HepG2 (cell line): ENCODE measurements around the gene ZSWIM6. TPM values are rescaled to one million over a fixed set of nuclear protein-coding genes. Genes with fewer than 3 reads are reported as not detected.

Experiments used
- ATAC-seq: fragments of 200-7000 bp; cut with Tn5 transposase; 3 replicates; pipeline ENCODE4 v1.9.1; 2020; ENCODE audit warnings: mild to moderate bottlenecking, moderate library complexity
- BruUV-seq: library from RNA; stranded (reverse); fragments of 400-500 nt; replicated peaks from 2 replicates; lab custom pipeline; 2021; lab: Mats Ljungman, UMichigan
- CTCF ChIA-PET: fragments of 300-600 bp; formaldehyde crosslinking; extraction: SDS; loops from one replicate; lab custom pipeline; 2021; ENCODE audit warnings: low total read pairs, inconsistent platforms, low intra/inter-chr PET ratio; lab: Yijun Ruan, JAX
- POLR2A ChIA-PET: fragments of 350-600 bp; sonication (Branson Sonifier 250); formaldehyde crosslinking; loops from one replicate; lab custom pipeline; 2020; ENCODE audit warnings: antibody characterized with exemption, inconsistent platforms; lab: Yijun Ruan, JAX
- DNase-seq: peaks from one replicate; pipeline ENCODE4 v3.0.0-alpha.2; 2015; ENCODE audit warnings: low spot score
- FAIRE-seq: peaks from 3 replicates; lab custom pipeline; 2011; peaks lifted over from hg19 to GRCh38; lab: Jason Lieb, UNC
- H2AFZ ChIP-seq: one replicate; pipeline ENCODE4 v1.6.1; 2011; ENCODE audit warnings: low read length, inconsistent platforms
- H3K27ac ChIP-seq: fragments of 300-600 bp; 3 replicates; pipeline ENCODE4 v1.8.0; 2011; ENCODE audit warnings: mixed run types, mild to moderate bottlenecking, mixed read lengths, low read length, inconsistent platforms; ENCODE audit not compliant: insufficient read depth; ENCODE audit errors: extremely low read length
- H3K27me3 ChIP-seq, 2 experiments: fragments of 200-600 bp in 1 of 2; 2 replicates in 1 of 2; 3 replicates in 1 of 2; pipeline versions ENCODE4 v1.6.0 to v1.8.0; 2011; ENCODE audit warnings: low read length in 2 of 2, mild to moderate bottlenecking in 2 of 2, moderate library complexity in 2 of 2, inconsistent platforms in 1 of 2; ENCODE audit not compliant: insufficient read depth in 2 of 2, control insufficient read depth in 1 of 2
- H3K36me3 ChIP-seq, 2 experiments: fragments of 200-600 bp in 1 of 2; replicated peaks in 1 of 2; 2 replicates in 1 of 2; 3 replicates in 1 of 2; pipeline versions ENCODE4 v1.5.1 to v1.8.0; 2011; ENCODE audit warnings: low read length in 2 of 2, inconsistent platforms in 1 of 2; ENCODE audit not compliant: insufficient read depth in 2 of 2, control insufficient read depth in 1 of 2
- H3K4me1 ChIP-seq: 2 replicates; pipeline ENCODE4 v1.5.1; 2012; ENCODE audit warnings: low read length, inconsistent platforms; ENCODE audit not compliant: insufficient read depth
- H3K4me2 ChIP-seq: 2 replicates; pipeline ENCODE4 v1.6.0; 2011; ENCODE audit warnings: low read depth, low read length, inconsistent platforms
- H3K4me3 ChIP-seq, 3 experiments: fragments of 200-600 bp in 1 of 3; sonication (generic), shearing (Covaris generic) in 1 of 3; replicated peaks in 1 of 3; 2 replicates each; pipeline ENCODE4 v1.5.1; 2011 to 2016; ENCODE audit warnings: low read length in 3 of 3, inconsistent platforms in 2 of 3, low read depth in 2 of 3, mild to moderate bottlenecking in 2 of 3, control low read depth in 1 of 3, mixed read lengths in 1 of 3; ENCODE audit not compliant: insufficient read depth in 1 of 3
- H3K79me2 ChIP-seq: one replicate; pipeline ENCODE4 v1.6.1; 2011; ENCODE audit warnings: low read length, inconsistent platforms; ENCODE audit not compliant: insufficient read depth
- H3K9ac ChIP-seq: 2 replicates; pipeline ENCODE4 v1.6.0; 2011; ENCODE audit warnings: mild to moderate bottlenecking, low read depth, low read length, inconsistent platforms; ENCODE audit not compliant: insufficient read depth
- H3K9me3 ChIP-seq: 2 replicates; pipeline ENCODE4 v1.5.1; 2012; ENCODE audit warnings: mild to moderate bottlenecking, low read length
- H4K20me1 ChIP-seq: 2 replicates; pipeline ENCODE4 v1.6.0; 2011; ENCODE audit warnings: inconsistent platforms, mild to moderate bottlenecking, low read length, moderate library complexity; ENCODE audit not compliant: insufficient read depth
- ARNT2 ChIP-seq: sonication (generic); formaldehyde crosslinking; IDR thresholded peaks from 2 replicates; pipeline ENCODE4 v1.8.0; 2022; ENCODE audit warnings: mild to moderate bottlenecking, low read depth, missing genetic modification reagents, moderate library complexity
- FOSL2 ChIP-seq: sonication (generic); formaldehyde crosslinking; IDR thresholded peaks from 2 replicates; pipeline ENCODE4 v1.4.0; 2020; ENCODE audit warnings: missing genetic modification reagents
- KDM1A ChIP-seq: IDR thresholded peaks from 2 replicates; pipeline ENCODE4 v1.6.1; 2016; ENCODE audit warnings: missing compliant biosample characterization
- NR1H2 ChIP-seq: sonication (generic); formaldehyde crosslinking; IDR thresholded peaks from 2 replicates; pipeline ENCODE4 v1.8.1; 2022; ENCODE audit warnings: low read depth, missing genetic modification reagents, borderline replicate concordance
- TCF12 ChIP-seq, 2 experiments: fragments of 450-650 bp in 1 of 2; sonication (generic) in 1 of 2; formaldehyde crosslinking in 1 of 2; IDR thresholded peaks; 2 replicates each; pipeline versions ENCODE4 v1.6.1 to v1.8.0; 2017 to 2022; ENCODE audit warnings: antibody characterized with exemption in 1 of 2, mild to moderate bottlenecking in 1 of 2, missing genetic modification reagents in 1 of 2, moderate library complexity in 1 of 2
- ZFP90 ChIP-seq: sonication (generic); formaldehyde crosslinking; IDR thresholded peaks from 2 replicates; pipeline ENCODE4 v1.8.0; 2022; ENCODE audit warnings: missing genetic modification reagents, mild to moderate bottlenecking, inconsistent platforms, borderline replicate concordance
- ZNF605 ChIP-seq: sonication (generic); formaldehyde crosslinking; IDR thresholded peaks from 2 replicates; pipeline ENCODE4 v1.8.0; 2022; ENCODE audit warnings: mild to moderate bottlenecking, missing genetic modification reagents
- ZNF7 ChIP-seq: IDR thresholded peaks from 2 replicates; pipeline ENCODE4 v1.6.1; 2016; ENCODE audit warnings: missing biosample characterization, missing genetic modification reagents
- ZNF747 ChIP-seq: sonication (generic); formaldehyde crosslinking; IDR thresholded peaks from 2 replicates; pipeline ENCODE4 v1.8.1; 2023; ENCODE audit warnings: missing genetic modification reagents, mild to moderate bottlenecking, borderline replicate concordance
- WGBS: methylation state at CpG from one replicate; pipeline ENCODE4 v1.1.6; 2017; ENCODE audit warnings: low lambda C conversion rate; 5-methylcytosine and 5-hydroxymethylcytosine counted together
- in situ Hi-C: cut with HindIII; loops from 2 replicates; pipeline ENCODE4 v1.10.0; 2017; ENCODE audit warnings: low pct_unique_long_range_greater_than_20kb; ENCODE audit not compliant: extremely low pct_ligation_motif_present
- intact Hi-C: fragments of 100-400 bp; cut with micrococcal nuclease; formaldehyde crosslinking; loops from one replicate; pipeline ENCODE4 v1.10.0; 2022; ENCODE audit not compliant: unreplicated experiment
- polyA plus RNA-seq, 8 experiments: library from polyadenylated mRNA; depleted of rRNA in 3 of 8; stranded (reverse) in 7 of 8; unstranded in 1 of 8; fragments of >200 nt; fragmentation: Illumina TruSeq in 4 of 8; extraction: Trizol in 4 of 8; gene quantifications; 2 replicates each; pipeline versions ENCODE4 v1.2.1 to v1.2.3, GENCODE V29; 2011 to 2016; ENCODE audit warnings: low read depth in 4 of 8, missing spikeins in 1 of 8, mixed read lengths in 1 of 8; ENCODE audit not compliant: insufficient read depth in 1 of 8
- total RNA-seq, 5 experiments: library from RNA; depleted of rRNA; stranded (reverse); fragments of >200 nt; fragmentation: Illumina TruSeq; extraction: Trizol; gene quantifications; 2 replicates each; pipeline ENCODE4 v1.2.3, GENCODE V29; 2016; ENCODE audit warnings: low read depth in 1 of 5

Gene ZSWIM6
- total and polyA plus RNA-seq, 2 of the 13 experiments (the other 11 are each of a cell fraction or from before 2014, with no cell fraction given), result 0.82 to 1.9 TPM

DNA sequence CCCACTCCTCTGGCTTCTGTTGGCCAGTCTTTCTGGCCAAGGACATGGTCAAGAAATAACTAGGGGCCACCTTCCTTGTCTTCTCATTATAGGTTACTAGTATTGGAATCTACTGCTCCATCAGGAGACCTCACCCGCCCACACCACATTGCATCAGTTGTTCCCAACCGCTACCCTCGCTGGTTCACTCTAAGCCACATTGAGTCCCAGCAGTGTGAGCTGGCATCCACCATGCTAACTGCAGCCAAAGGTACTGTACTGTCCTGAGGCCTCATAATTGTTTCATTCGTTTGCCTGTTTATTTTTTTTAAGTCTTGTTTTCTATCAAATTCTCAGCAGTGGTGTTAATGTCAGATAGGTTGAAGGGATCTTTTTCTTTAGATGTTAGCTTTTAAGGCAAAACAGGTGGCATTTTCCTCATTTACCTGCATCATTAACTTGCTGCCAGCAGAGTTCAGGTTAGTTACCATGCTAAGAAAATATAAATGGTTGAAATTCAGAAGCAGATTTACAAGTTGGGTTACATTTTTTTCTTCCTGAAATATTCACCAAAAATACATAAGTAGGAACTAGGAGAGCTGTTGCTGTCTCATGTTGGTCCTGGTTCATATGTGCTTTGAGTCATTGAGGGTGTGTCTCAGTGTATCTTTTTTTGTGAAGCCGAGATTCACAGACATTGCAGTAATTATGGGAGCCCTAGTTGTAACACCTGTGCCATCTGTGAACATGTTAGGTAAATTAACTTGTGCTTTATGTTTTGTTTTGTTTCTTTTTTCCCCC is 206.9 kb downstream of the ZSWIM6 start:
- H3K36me3 ChIP-seq, result peaks cover 0 to 6% of the 10 kb centered on the region in 2 experiments; a peak in 2 of 5 replicates
- H3K9ac ChIP-seq, result no peak overlapping the region
- H3K4me3 ChIP-seq, result no peak overlapping the region
- FAIRE-seq (no peak), DNase-seq (no peak)
- no peaks in the 10 kb centered on the region for H3K4me1 ChIP-seq
- H3K9me3 ChIP-seq, result no peaks in the 10 kb centered on the region
- no peak overlapping the region for H3K4me2 ChIP-seq
- intact Hi-C loops, result no loop called here
- no peaks in the 10 kb centered on the region for H4K20me1 ChIP-seq
- POLR2A ChIA-PET, result no interaction called here
- CTCF ChIA-PET, result no interaction called here
- no peaks in the 10 kb centered on the region for H3K79me2 ChIP-seq
- H2AFZ ChIP-seq, result no peak overlapping the region
- no peaks in the 10 kb centered on the region for H3K27me3 ChIP-seq
- H3K27ac ChIP-seq, result no peak overlapping the region
- no TSS peak for BruUV-seq
- 48% methylated on average over 5 of the region's 5 CpGs for WGBS
- TF ChIP-seq KDM1A (CRISPR knock-in tag) (no peak), FOSL2 (CRISPR knock-in tag) (no peak), TCF12 (IDR thresholded peaks at IDR 0.05) (no peak), TCF12 (CRISPR knock-in tag; IDR thresholded peaks at IDR 0.05) (no peak), ZNF7 (CRISPR knock-in tag) (no peak), ZNF605 (CRISPR knock-in tag) (no peak), ZNF747 (CRISPR knock-in tag) (no peak), NR1H2 (CRISPR knock-in tag) (no peak), ZFP90 (CRISPR knock-in tag) (no peak)
- TF ChIP-seq, all 625 proteins: peak for 0
- in situ Hi-C loops, result no loop called here
- no peak for ATAC-seq

DNA sequence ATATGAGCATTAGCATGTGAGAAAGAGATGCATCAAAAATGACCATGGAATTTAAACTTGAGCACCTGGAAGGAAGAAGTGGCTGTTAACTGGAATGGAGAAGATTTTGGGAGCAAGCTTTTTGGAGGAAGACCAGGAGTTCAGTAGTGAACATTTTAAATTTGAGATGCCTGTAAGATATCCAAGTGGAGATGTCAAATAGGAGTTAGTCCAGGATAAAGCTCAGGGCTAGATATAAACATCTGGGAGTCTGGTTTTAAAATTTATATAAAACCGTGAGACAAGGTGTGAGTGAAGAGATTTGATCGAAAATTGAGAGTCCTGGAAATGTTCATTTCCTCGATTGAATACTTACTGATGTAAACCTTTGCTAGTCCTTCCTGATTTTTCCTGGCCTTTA is 217.5 kb downstream of the ZSWIM6 start:
- intact Hi-C loops (no loop called here), in situ Hi-C loops (no loop called here)
- no peak overlapping the region for H3K4me3 ChIP-seq
- H4K20me1 ChIP-seq, result no peaks in the 10 kb centered on the region
- no peaks in the 10 kb centered on the region for H3K4me1 ChIP-seq
- no peak overlapping the region for H2AFZ ChIP-seq
- H3K4me2 ChIP-seq, result no peak overlapping the region
- ATAC-seq (no peak), DNase-seq (no peak), FAIRE-seq (no peak)
- no peaks in the 10 kb centered on the region for H3K27me3 ChIP-seq
- TF ChIP-seq FOSL2 (CRISPR knock-in tag), result no peak
- no peak for TF ChIP-seq ARNT2
- no peaks in the 10 kb centered on the region for H3K9me3 ChIP-seq
- no peak overlapping the region for H3K27ac ChIP-seq
- no TSS peak for BruUV-seq
- H3K9ac ChIP-seq, result no peak overlapping the region
- ChIA-PET CTCF (no interaction called here), POLR2A (no interaction called here)
- WGBS, result 3% methylated on average over 3 of the region's 3 CpGs
- H3K79me2 ChIP-seq, result no peaks in the 10 kb centered on the region
- no peaks in the 10 kb centered on the region for H3K36me3 ChIP-seq
